Neuron (in vitro differentiated cells): ENCODE measurements around the gene KBTBD7.

Source experiments
- H2AFZ ChIP-seq: one replicate; pipeline ENCODE4 v1.6.1; 2013; ENCODE audit warnings: low read depth, mild to moderate bottlenecking, inconsistent platforms, low read length, moderate library complexity
- H3K27me3 ChIP-seq: one replicate; pipeline ENCODE4 v1.6.1; 2013; ENCODE audit warnings: low read length; ENCODE audit not compliant: insufficient read depth
- H3K36me3 ChIP-seq: one replicate; pipeline ENCODE4 v1.6.1; 2013; ENCODE audit warnings: low read length; ENCODE audit not compliant: insufficient read depth
- H3K4me1 ChIP-seq: one replicate; pipeline ENCODE4 v1.6.1; 2013; ENCODE audit warnings: low read length; ENCODE audit not compliant: insufficient read depth
- H3K4me3 ChIP-seq: 2 replicates; pipeline ENCODE4 v1.5.1; 2013; ENCODE audit warnings: mild to moderate bottlenecking, low read length, moderate library complexity
- H3K9me3 ChIP-seq: one replicate; pipeline ENCODE4 v1.6.1; 2013; ENCODE audit warnings: low read length

The KBTBD7 gene

DNA sequence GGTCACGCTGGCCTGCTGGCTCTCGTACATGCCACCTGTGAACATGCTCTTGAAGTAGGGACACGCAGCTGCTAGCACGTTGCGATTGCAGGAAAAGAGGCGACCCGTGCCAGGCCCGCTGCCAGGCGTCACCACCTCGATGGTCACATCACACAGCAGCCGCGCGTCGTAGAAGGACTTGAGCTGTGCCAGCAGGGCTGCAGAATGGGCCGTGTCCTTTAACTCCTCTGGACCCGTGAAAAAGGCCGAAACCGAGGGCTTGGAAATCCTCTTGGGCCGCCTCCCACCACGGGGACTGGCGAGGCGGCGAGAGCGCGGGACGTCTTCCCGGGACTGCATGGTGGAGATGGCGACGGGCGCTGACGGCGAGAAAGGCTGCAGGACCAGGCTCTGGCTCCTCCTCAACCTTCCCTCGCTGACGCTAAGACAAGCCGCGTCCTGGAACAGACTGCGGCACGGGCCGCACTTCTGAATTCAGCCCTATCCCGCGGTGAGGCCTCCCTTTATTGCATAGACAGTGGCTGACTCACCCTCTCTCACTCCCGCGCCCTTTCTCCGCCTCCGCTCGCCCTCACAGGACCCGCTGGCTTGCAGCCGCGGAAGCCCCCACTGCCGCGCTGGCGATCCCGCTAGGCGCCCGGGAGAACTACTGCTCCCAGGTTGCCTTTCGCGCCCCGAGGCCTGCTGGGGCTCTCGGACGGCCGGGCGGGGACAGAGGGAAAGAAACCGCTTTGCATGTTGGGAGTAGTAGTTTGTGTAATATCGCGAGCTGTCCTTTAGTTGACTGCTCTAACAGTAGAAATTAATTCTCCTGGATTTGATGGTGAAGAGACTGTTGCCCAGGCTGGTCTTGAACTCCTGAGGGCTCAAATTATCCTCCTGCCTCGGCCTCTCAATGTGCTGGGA lies at the start of gene KBTBD7:
Gene KBTBD7 (minus strand): TSS at position 651 of the 906 bp plus-strand sequence. CDS start 312 bp downstream, at position 339.
- peaks cover 8% of the 10 kb centered on the region for H3K9me3 ChIP-seq
- no peaks in the 10 kb centered on the region for H3K27me3 ChIP-seq
- peak within 1 kb of the TSS; percentile 57 for H3K4me3 ChIP-seq
- peak within 1 kb of the TSS; percentile 92 for H2AFZ ChIP-seq
- peaks cover 8% of the 10 kb centered on the region for H3K4me1 ChIP-seq
- H3K36me3 ChIP-seq, result peaks cover 10% of the 10 kb centered on the region

GRCh38 chr13:41241626-41242025 lies 47.3 kb upstream of the KBTBD7 start:
- peaks cover 19% of the 10 kb centered on the region for H3K36me3 ChIP-seq
- H3K4me3 ChIP-seq, result no peak overlapping the region
- no peaks in the 10 kb centered on the region for H3K9me3 ChIP-seq
- H2AFZ ChIP-seq, result no peak overlapping the region
- no peaks in the 10 kb centered on the region for H3K4me1 ChIP-seq
- H3K27me3 ChIP-seq, result no peaks in the 10 kb centered on the region

DNA sequence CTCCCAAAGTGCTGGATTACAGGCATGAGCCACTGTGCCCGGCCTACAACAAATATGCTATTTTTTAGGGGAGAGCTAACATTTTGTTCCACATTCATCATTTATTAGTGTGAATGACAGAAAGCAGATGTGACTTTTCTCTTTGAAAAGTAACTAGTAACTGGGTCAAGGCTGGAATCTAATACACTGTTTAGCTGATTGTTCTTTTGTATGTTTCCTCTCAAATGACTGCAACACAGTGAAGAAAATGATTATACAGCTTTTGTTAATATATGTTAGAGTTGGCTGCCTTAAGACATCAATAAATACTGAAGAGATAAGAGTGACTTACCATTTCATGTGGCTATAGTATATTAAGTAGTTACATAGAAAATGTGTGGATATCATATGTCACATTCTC lies 42.0 kb upstream of the KBTBD7 start:
- H2AFZ ChIP-seq, result no peak overlapping the region
- peaks cover 36% of the 10 kb centered on the region for H3K36me3 ChIP-seq
- no peaks in the 10 kb centered on the region for H3K27me3 ChIP-seq
- no peaks in the 10 kb centered on the region for H3K4me1 ChIP-seq
- no peak overlapping the region for H3K4me3 ChIP-seq
- no peaks in the 10 kb centered on the region for H3K9me3 ChIP-seq

- Histone ChIP-seq H3K4me1 (no peaks in the 10 kb centered on the region), H3K4me3 (no peak overlapping the region), H3K27me3 (no peaks in the 10 kb centered on the region), H2AFZ (no peak overlapping the region), H3K9me3 (no peaks in the 10 kb centered on the region), H3K36me3 (peaks cover 34% of the 10 kb centered on the region)
These were observed 38.5 kb upstream of the KBTBD7 start for GRCh38 chr13:41232578-41233480.

- Histone ChIP-seq H3K4me1 (no peaks in the 10 kb centered on the region), H3K36me3 (peaks cover 35% of the 10 kb centered on the region), H3K4me3 (no peak overlapping the region), H2AFZ (no peak overlapping the region), H3K27me3 (no peaks in the 10 kb centered on the region), H3K9me3 (no peaks in the 10 kb centered on the region)
These were observed 37.4 kb upstream of the KBTBD7 start for GRCh38 chr13:41231786-41232185.

GRCh38 chr13:41231025-41231677 lies 36.8 kb upstream of the KBTBD7 start:
- Histone ChIP-seq H3K9me3 (no peaks in the 10 kb centered on the region), H2AFZ (no peak overlapping the region), H3K36me3 (peaks cover 33% of the 10 kb centered on the region)

GRCh38 chr13:41229356-41229755 lies 35.0 kb upstream of the KBTBD7 start:
- H3K36me3 ChIP-seq, result peaks cover 28% of the 10 kb centered on the region
- no peak overlapping the region for H3K4me3 ChIP-seq
- H2AFZ ChIP-seq, result no peak overlapping the region
- H3K9me3 ChIP-seq, result no peaks in the 10 kb centered on the region
- no peaks in the 10 kb centered on the region for H3K4me1 ChIP-seq
- no peaks in the 10 kb centered on the region for H3K27me3 ChIP-seq

More at GRCh38 chr13:41231025-41231677, 36.8 kb upstream of the KBTBD7 start:
- Histone ChIP-seq H3K4me3 (no peak overlapping the region), H3K4me1 (no peaks in the 10 kb centered on the region), H3K27me3 (no peaks in the 10 kb centered on the region)

GRCh38 chr13:41224113-41225110 lies 30.0 kb upstream of the KBTBD7 start:
- no peaks in the 10 kb centered on the region for H3K27me3 ChIP-seq
- no peaks in the 10 kb centered on the region for H3K9me3 ChIP-seq
- no peak overlapping the region for H2AFZ ChIP-seq
- H3K4me3 ChIP-seq, result no peak overlapping the region
- H3K4me1 ChIP-seq, result no peaks in the 10 kb centered on the region
- H3K36me3 ChIP-seq, result peaks cover 23% of the 10 kb centered on the region

GRCh38 chr13:41222259-41222852 lies 28.0 kb upstream of the KBTBD7 start:
- Histone ChIP-seq H3K27me3 (no peaks in the 10 kb centered on the region), H3K9me3 (no peaks in the 10 kb centered on the region), H2AFZ (no peak overlapping the region), H3K36me3 (peaks cover 20% of the 10 kb centered on the region), H3K4me3 (no peak overlapping the region), H3K4me1 (no peaks in the 10 kb centered on the region)

DNA sequence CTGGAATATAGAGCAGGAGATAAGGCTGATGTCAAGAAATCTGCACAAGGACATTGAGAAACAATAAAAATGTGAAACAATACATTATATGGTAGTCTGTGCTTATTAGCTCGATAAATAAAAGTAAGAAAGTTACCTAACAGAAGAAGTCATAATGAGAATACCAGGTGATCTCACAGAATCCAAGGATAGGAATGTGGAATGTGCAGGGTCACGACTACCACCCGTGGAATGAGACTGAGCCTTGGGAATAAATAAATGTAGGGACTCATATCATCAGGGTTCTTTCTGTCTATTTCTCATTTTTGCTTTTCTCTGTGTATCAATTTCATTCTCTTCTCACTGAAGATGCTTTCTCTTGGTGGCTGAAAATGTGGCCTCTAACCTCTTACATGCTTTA lies 26.0 kb upstream of the KBTBD7 start:
- H3K4me3 ChIP-seq, result no peak overlapping the region
- H3K4me1 ChIP-seq, result no peaks in the 10 kb centered on the region
- H3K9me3 ChIP-seq, result no peaks in the 10 kb centered on the region
- H3K36me3 ChIP-seq, result peaks cover 17% of the 10 kb centered on the region
- no peak overlapping the region for H2AFZ ChIP-seq
- H3K27me3 ChIP-seq, result no peaks in the 10 kb centered on the region

DNA sequence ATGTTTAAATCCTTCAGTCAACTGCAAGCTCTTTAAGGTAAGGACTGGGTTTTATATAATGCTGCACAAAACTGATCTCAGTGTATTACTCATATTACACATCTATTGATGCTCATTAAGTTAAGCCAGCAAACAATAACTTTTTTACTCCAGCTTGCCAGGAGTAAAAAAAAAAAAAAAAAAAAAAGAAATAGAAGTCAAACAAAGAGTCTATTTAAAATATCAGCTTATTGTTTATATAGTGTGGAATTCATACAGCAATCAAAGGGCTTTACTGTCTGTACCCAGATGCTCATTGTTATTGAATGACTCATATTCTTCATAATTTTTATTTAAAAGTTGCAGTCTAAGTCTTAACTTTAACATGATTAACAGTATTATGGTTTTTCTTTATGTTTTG lies 21.8 kb upstream of the KBTBD7 start:
- Histone ChIP-seq H3K4me3 (no peak overlapping the region), H3K9me3 (no peaks in the 10 kb centered on the region), H3K36me3 (peaks cover 12% of the 10 kb centered on the region), H3K27me3 (no peaks in the 10 kb centered on the region), H3K4me1 (no peaks in the 10 kb centered on the region), H2AFZ (no peak overlapping the region)
